ENCODE data around the gene PFDN6. TPM values are rescaled to one million over a fixed set of nuclear protein-coding genes. Genes with fewer than 3 reads are reported as not detected.

PFDN6 gene
- 90.9 TPM for polyA plus RNA-seq (2013, experiment 1 of 2)
- polyA plus RNA-seq (2013, experiment 2 of 2), result 95.3 TPM

DNA sequence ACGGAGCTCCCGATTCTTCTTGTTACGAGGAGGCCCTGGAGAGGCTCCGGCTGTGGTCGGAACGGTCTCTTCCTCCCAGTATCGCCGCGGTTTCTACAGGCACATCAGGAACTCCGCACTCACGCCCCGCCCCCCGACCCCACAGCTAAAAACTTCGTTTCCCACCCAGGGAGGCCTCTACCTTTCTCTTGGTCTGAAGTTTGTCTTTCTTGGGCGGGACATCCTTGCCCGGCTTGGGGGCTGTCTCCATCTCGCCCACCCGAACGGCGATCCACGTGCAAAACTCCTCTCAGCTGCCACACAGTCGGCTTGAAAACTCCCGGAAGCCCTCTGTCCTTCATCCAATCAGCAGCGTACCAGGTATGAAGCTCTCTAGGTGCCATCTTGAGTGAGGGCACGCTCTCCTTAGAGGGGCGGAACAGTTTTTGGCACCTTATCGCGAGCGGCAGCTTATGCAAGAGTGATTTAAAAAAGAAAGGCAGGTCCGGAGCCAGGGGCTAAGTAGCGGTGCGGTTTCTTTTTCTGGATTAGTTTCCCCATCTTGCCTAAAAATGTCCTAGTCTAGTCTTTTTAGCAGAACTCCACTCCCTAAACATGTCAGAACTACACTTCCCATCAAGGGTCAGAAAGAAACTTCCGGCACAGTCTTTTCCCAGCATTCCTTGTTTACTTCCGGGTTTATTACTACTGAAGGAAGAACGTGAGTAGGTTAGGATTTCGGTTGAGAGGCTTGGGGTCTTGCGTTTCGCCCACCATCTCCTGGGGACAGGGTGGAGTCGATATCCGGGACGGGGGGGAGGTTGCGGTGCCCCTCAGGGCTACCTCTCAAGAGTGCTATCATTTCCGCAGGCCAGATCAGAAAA, at the start of gene PFDN6, which contains the start of gene WDR46:
Gene PFDN6 (plus strand): TSS at position 681 of the 863 bp plus-strand sequence. CDS start 256 bp downstream, outside the sequence.
Gene WDR46 (minus strand): TSS at position 319 of the 863 bp plus-strand sequence. CDS start 69 bp downstream, at position 250.
- H3K27ac ChIP-seq (ENCODE audit: low read depth, low read length), result peak within 1 kb of the TSS; percentile 53; the same call in 1 of the 2 replicates
- H3K27me3 ChIP-seq (ENCODE audit: insufficient read depth, low read length), result no peaks in the 10 kb centered on the region
- H3K4me3 ChIP-seq (ENCODE audit: low read length), result peak within 1 kb of the TSS; percentile 97
- H3K9me3 ChIP-seq (ENCODE audit: insufficient read depth, low read depth, low read length), result no peaks in the 10 kb centered on the region
- WGBS, result under 1% methylated on average over 43 of the region's 43 CpGs
- peaks cover 8% of the 10 kb centered on the region; the same call in 1 of the 2 replicates for H3K4me1 ChIP-seq (ENCODE audit: insufficient read depth, low read length)
- H3K36me3 ChIP-seq (ENCODE audit: insufficient read depth, low read length), result peaks cover 65% of the 10 kb centered on the region
- H3K9ac ChIP-seq (ENCODE audit: low read depth, low read length), result peak within 1 kb of the TSS; percentile 90

GRCh38 chr6:33241968-33242367, 47.4 kb upstream of the PFDN6 start:
- no peaks in the 10 kb centered on the region for H3K4me1 ChIP-seq (ENCODE audit: insufficient read depth, low read length)
- H3K4me3 ChIP-seq (ENCODE audit: low read length), result no peak overlapping the region
- no peak overlapping the region for H3K27ac ChIP-seq (ENCODE audit: low read depth, low read length)
- 92% methylated on average over 3 of the region's 3 CpGs for WGBS
- peaks cover 36% of the 10 kb centered on the region for H3K27me3 ChIP-seq (ENCODE audit: insufficient read depth, low read length)
- H3K9ac ChIP-seq (ENCODE audit: low read depth, low read length), result no peak overlapping the region
- H3K36me3 ChIP-seq (ENCODE audit: insufficient read depth, low read length), result no peaks in the 10 kb centered on the region
- H3K9me3 ChIP-seq (ENCODE audit: insufficient read depth, low read depth, low read length), result no peaks in the 10 kb centered on the region

- Histone ChIP-seq H3K9ac (ENCODE audit: low read depth, low read length) (no peak overlapping the region), H3K4me3 (ENCODE audit: low read length) (no peak overlapping the region), H3K9me3 (ENCODE audit: insufficient read depth, low read depth, low read length) (no peaks in the 10 kb centered on the region), H3K36me3 (ENCODE audit: insufficient read depth, low read length) (no peaks in the 10 kb centered on the region), H3K27me3 (ENCODE audit: insufficient read depth, low read length) (peaks cover 50% of the 10 kb centered on the region), H3K27ac (ENCODE audit: low read depth, low read length) (no peak overlapping the region), H3K4me1 (ENCODE audit: insufficient read depth, low read length) (no peaks in the 10 kb centered on the region)
- 40% methylated on average over 1 of the region's 1 CpG for WGBS
These were observed 45.9 kb upstream of the PFDN6 start for GRCh38 chr6:33243476-33243875.

DNA sequence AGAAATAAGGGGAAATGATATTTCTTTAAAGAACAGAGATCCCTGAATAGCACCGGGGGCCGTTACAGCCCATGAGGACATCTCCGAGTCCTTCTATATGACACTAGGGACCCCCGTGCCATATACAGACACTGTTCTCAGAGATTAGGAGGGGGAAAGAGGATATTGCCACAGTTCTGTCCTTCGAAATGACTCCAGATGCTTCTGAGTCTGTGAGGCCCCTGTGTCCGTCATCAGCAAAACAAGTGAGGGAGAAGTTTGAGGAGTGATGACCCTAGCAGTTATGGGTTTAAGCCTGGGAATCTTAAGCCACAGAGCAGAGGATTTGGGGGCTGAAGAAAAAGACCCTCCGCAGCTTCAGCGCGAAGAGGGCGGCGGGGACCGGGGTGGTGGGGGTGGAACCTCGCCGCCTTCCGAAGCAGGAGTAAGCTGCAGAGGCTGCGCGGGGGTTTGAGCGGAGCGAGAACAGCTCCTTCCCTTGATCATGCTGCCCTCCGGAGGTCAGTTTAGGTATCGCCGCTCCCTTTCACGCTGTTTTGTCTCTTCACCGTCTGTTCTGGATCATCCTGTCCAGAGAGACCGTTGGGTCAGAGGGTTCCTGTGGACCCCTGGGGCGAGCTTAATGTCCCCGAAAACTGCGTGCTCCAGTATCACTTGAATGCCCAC, 41.3 kb upstream of the PFDN6 start:
- H3K36me3 ChIP-seq (ENCODE audit: insufficient read depth, low read length), result peaks cover 14% of the 10 kb centered on the region
- no peak overlapping the region for H3K27ac ChIP-seq (ENCODE audit: low read depth, low read length)
- peak overlapping the region; percentile 20; the same call in 1 of the 2 replicates for H3K9ac ChIP-seq (ENCODE audit: low read depth, low read length)
- no peaks in the 10 kb centered on the region for H3K9me3 ChIP-seq (ENCODE audit: insufficient read depth, low read depth, low read length)
- H3K4me1 ChIP-seq (ENCODE audit: insufficient read depth, low read length), result peaks cover 6% of the 10 kb centered on the region; the same call in 1 of the 2 replicates
- H3K4me3 ChIP-seq (ENCODE audit: low read length), result peak overlapping the region; percentile 77
- WGBS, result 6% methylated on average over 28 of the region's 28 CpGs
- peaks cover 40% of the 10 kb centered on the region for H3K27me3 ChIP-seq (ENCODE audit: insufficient read depth, low read length)

DNA sequence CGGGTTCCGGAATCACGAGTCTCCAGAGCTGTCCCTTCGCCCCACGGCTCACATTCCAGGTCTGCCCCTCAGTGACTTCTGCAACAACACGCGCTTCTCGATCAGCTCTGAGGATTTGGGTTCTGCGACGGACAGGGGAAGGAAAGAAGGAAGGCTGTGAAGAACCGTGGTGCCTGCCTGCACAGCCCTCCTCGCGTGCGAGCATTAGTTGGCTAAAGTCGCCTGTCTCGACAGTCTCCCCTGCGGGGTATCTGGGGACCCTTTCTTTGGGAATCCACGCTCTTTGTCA, 40.8 kb upstream of the PFDN6 start:
- no peak overlapping the region for H3K27ac ChIP-seq (ENCODE audit: low read depth, low read length)
- H3K4me3 ChIP-seq (ENCODE audit: low read length), result peak overlapping the region; percentile 77
- H3K36me3 ChIP-seq (ENCODE audit: insufficient read depth, low read length), result peaks cover 14% of the 10 kb centered on the region
- 4% methylated on average over 18 of the region's 18 CpGs for WGBS
- H3K9me3 ChIP-seq (ENCODE audit: insufficient read depth, low read depth, low read length), result no peaks in the 10 kb centered on the region
- H3K27me3 ChIP-seq (ENCODE audit: insufficient read depth, low read length), result peaks cover 35% of the 10 kb centered on the region
- peak overlapping the region; percentile 13; the same call in 1 of the 2 replicates for H3K9ac ChIP-seq (ENCODE audit: low read depth, low read length)
- H3K4me1 ChIP-seq (ENCODE audit: insufficient read depth, low read length), result peaks cover 6% of the 10 kb centered on the region; the same call in 1 of the 2 replicates

DNA sequence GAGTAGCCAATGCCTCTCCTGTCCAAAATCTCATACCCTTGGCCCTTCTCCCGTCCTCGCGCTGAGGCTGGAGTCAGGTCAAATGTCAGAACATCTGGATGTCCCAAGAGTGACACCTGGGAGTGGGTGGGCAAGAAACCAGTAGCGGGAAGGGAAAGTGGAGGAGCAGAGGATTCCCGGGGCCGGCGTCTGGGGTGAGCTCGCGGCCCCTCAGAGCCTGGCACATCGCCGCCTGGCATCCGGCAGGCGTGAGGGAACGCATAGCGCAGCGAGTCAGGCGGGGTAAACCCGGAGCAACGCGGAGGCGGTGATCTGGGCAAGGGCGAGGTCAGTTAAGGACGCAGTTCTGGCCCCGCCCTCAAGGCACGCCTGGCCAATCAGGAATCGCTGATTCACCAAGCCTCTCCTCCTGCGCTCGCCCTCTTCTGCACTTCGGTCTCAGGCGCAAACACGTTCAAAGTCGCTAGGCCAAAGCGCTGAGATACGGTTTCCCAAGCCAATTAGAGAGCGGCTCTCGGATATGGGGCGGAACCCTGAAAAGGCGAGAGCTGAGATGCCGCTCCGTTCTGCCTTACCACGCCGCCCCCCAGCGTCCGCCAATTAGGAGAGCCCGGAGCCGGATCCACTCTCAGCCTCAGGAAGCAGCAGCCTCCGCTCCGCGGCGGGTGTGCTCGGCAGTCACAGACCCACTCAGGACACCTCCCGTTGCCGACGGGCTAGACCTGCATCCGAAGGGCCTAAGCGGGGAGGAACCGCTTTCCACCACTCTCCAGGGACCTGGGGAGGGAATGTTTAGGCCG, 40.3 kb upstream of the PFDN6 start:
- H3K4me3 ChIP-seq (ENCODE audit: low read length), result peak overlapping the region; percentile 77
- H3K27me3 ChIP-seq (ENCODE audit: insufficient read depth, low read length), result peaks cover 34% of the 10 kb centered on the region
- WGBS, result under 1% methylated on average over 58 of the region's 58 CpGs
- H3K4me1 ChIP-seq (ENCODE audit: insufficient read depth, low read length), result peaks cover 6% of the 10 kb centered on the region; the same call in 1 of the 2 replicates
- H3K36me3 ChIP-seq (ENCODE audit: insufficient read depth, low read length), result peaks cover 14% of the 10 kb centered on the region
- H3K9ac ChIP-seq (ENCODE audit: low read depth, low read length), result peak overlapping the region; percentile 78
- no peaks in the 10 kb centered on the region for H3K9me3 ChIP-seq (ENCODE audit: insufficient read depth, low read depth, low read length)
- H3K27ac ChIP-seq (ENCODE audit: low read depth, low read length), result peak overlapping the region; percentile 82; the same call in 1 of the 2 replicates

DNA sequence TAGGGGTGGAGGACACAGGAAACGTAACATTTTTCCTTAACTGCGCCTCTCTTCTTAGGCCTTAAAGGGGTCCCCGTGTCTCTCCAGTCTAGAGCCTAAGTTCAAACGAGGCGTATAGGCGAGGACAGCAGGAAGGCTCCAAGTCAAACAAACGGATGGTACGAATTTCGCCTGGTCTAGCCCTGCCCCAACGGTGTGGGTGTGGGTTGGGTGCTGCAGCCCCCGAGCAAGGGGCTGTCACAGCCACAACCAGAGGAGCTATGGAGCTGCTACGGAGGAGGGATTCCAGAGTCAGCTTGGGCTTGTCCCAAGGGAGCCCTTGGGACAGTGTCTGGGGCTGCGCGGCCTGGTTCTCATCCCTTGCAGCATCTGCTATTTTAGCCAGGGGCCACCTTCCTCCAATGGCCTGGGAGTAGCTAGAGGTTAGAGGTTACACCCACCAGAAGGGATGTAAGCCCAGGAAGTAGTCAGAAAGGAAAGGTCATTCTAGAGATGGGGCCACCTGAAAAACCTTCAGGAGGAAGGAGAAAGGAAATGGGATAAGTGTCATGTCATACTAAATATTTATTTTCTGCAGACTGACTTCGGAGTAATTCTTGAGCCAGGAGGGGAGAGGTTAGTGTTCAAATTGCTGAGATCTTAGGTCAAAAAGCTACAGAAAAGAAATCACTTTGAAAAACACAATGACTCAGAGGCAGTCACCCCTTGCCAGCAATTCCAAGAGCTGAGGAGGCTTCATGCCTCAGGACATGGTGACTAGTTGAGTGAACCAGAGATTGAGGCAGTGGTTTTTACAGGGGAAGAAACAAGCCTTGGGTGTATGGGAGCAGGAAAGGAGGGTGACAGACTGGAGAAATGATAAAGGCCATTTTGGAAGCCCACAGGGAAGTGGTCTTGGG, 39.4 kb upstream of the PFDN6 start:
- peak overlapping the region; percentile 77 for H3K4me3 ChIP-seq (ENCODE audit: low read length)
- H3K36me3 ChIP-seq (ENCODE audit: insufficient read depth, low read length), result peaks cover 14% of the 10 kb centered on the region
- peaks cover 6% of the 10 kb centered on the region; the same call in 1 of the 2 replicates for H3K4me1 ChIP-seq (ENCODE audit: insufficient read depth, low read length)
- H3K27me3 ChIP-seq (ENCODE audit: insufficient read depth, low read length), result peaks cover 34% of the 10 kb centered on the region
- WGBS, result 45% methylated on average over 15 of the region's 15 CpGs
- no peaks in the 10 kb centered on the region for H3K9me3 ChIP-seq (ENCODE audit: insufficient read depth, low read depth, low read length)
- H3K27ac ChIP-seq (ENCODE audit: low read depth, low read length), result peak overlapping the region; percentile 82; the same call in 1 of the 2 replicates
- H3K9ac ChIP-seq (ENCODE audit: low read depth, low read length), result peak overlapping the region; percentile 78

DNA sequence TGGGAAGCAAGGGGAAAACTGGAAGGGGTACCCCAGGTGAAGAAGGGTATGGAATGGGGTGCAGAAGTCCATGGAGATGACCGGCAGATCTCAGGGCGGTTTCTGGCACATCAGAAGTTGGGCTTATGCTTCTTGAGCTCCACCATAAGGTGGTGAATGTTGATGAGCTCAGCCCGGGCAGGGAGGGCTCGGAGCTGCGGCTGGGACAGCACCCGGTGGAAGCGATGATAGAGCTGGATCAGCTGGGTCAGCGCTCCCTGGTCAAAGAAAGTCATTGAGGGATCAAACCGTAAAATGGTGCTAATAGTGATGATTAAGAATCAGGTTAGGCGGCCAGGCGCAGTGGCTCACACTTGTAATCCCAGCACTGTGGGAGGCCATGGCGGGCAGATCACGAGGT, 38.7 kb upstream of the PFDN6 start:
- Histone ChIP-seq H3K4me1 (ENCODE audit: insufficient read depth, low read length) (peaks cover 6% of the 10 kb centered on the region; the same call in 1 of the 2 replicates), H3K9ac (ENCODE audit: low read depth, low read length) (no peak overlapping the region), H3K36me3 (ENCODE audit: insufficient read depth, low read length) (peaks cover 14% of the 10 kb centered on the region), H3K9me3 (ENCODE audit: insufficient read depth, low read depth, low read length) (no peaks in the 10 kb centered on the region), H3K27me3 (ENCODE audit: insufficient read depth, low read length) (peaks cover 30% of the 10 kb centered on the region), H3K4me3 (ENCODE audit: low read length) (no peak overlapping the region), H3K27ac (ENCODE audit: low read depth, low read length) (no peak overlapping the region)
- WGBS, result 94% methylated on average over 13 of the region's 13 CpGs

GRCh38 chr6:33251395-33252012, 37.9 kb upstream of the PFDN6 start:
- peaks cover 23% of the 10 kb centered on the region for H3K27me3 ChIP-seq (ENCODE audit: insufficient read depth, low read length)
- H3K9ac ChIP-seq (ENCODE audit: low read depth, low read length), result no peak overlapping the region
- H3K36me3 ChIP-seq (ENCODE audit: insufficient read depth, low read length), result peaks cover 14% of the 10 kb centered on the region
- H3K9me3 ChIP-seq (ENCODE audit: insufficient read depth, low read depth, low read length), result no peaks in the 10 kb centered on the region
- H3K4me1 ChIP-seq (ENCODE audit: insufficient read depth, low read length), result peaks cover 6% of the 10 kb centered on the region; the same call in 1 of the 2 replicates
- H3K4me3 ChIP-seq (ENCODE audit: low read length), result no peak overlapping the region
- no peak overlapping the region for H3K27ac ChIP-seq (ENCODE audit: low read depth, low read length)
- WGBS, result 94% methylated on average over 6 of the region's 6 CpGs

Measured in HUES64 (cell line).